IMR-90 (cell line): ENCODE data around the gene SYNE3. TPM values are rescaled to one million over a fixed set of nuclear protein-coding genes. Genes with fewer than 3 reads are reported as not detected.

ENCODE experiments used
- ATAC-seq: fragments of 200-7000 bp; cut with Tn5 transposase; 2 replicates; pipeline ENCODE4 v1.9.1; 2020; ENCODE audit warnings: low read depth, mild to moderate bottlenecking, moderate library complexity
- BruUV-seq: library from RNA; stranded (reverse); fragments of 400-500 nt; replicated peaks from 2 replicates; lab custom pipeline; 2021; lab: Mats Ljungman, UMichigan
- CTCF ChIA-PET: fragments of 300-600 bp; formaldehyde crosslinking; extraction: SDS; loops from one replicate; lab custom pipeline; 2021; ENCODE audit warnings: antibody characterized with exemption; lab: Yijun Ruan, JAX
- POLR2A ChIA-PET: fragments of 300-600 bp; sonication (Branson Sonifier 250); formaldehyde crosslinking; loops from one replicate; lab custom pipeline; 2022; ENCODE audit warnings: antibody characterized with exemption; ENCODE audit not compliant: unreplicated experiment; lab: Charles Lee
- DNase-seq: peaks from one replicate; pipeline ENCODE4 v3.0.0; 2013
- H2AFZ ChIP-seq: replicated peaks from 2 replicates; pipeline ENCODE3; 2013; ENCODE audit warnings: low read length, mild to moderate bottlenecking; ENCODE audit not compliant: poor library complexity
- H2AK5ac ChIP-seq: 2 replicates; pipeline ENCODE4 v1.6.1; 2013; ENCODE audit warnings: low read depth, low read length, inconsistent platforms
- H2AK9ac ChIP-seq: replicated peaks from 2 replicates; pipeline ENCODE3; 2013; ENCODE audit warnings: mild to moderate bottlenecking, low read depth, low read length, moderate library complexity; ENCODE audit not compliant: poor library complexity
- H2BK120ac ChIP-seq: 2 replicates; pipeline ENCODE4 v1.6.1; 2013; ENCODE audit warnings: low read depth, low read length, inconsistent platforms
- H2BK15ac ChIP-seq: 3 replicates; pipeline ENCODE4 v1.6.1; 2013; ENCODE audit warnings: low read depth, low read length, inconsistent platforms
- H2BK20ac ChIP-seq: 2 replicates; pipeline ENCODE4 v1.6.1; 2013; ENCODE audit warnings: low read depth, mild to moderate bottlenecking, inconsistent platforms, low read length, moderate library complexity
- H2BK5ac ChIP-seq: 2 replicates; pipeline ENCODE4 v1.6.1; 2013; ENCODE audit warnings: mild to moderate bottlenecking, low read depth, low read length, inconsistent platforms; ENCODE audit not compliant: poor library complexity, severe bottlenecking
- H3K14ac ChIP-seq: replicated peaks from 2 replicates; pipeline ENCODE4 v1.6.1; 2013; ENCODE audit warnings: low read depth, low read length, inconsistent platforms
- H3K18ac ChIP-seq: 2 replicates; pipeline ENCODE4 v1.6.1; 2013; ENCODE audit warnings: low read depth, low read length, control low read depth
- H3K23ac ChIP-seq: 2 replicates; pipeline ENCODE4 v1.6.1; 2013; ENCODE audit warnings: low read depth, low read length, inconsistent platforms
- H3K27ac ChIP-seq: 2 replicates; pipeline ENCODE4 v1.5.1; 2013; ENCODE audit warnings: mild to moderate bottlenecking, control low read depth, low read length; ENCODE audit not compliant: insufficient read depth
- H3K27me3 ChIP-seq: 2 replicates; pipeline ENCODE4 v1.6.1; 2013; ENCODE audit warnings: low read length; ENCODE audit not compliant: control insufficient read depth, insufficient read depth
- H3K36me3 ChIP-seq: 2 replicates; pipeline ENCODE4 v1.6.1; 2013; ENCODE audit warnings: low read length, mixed read lengths; ENCODE audit not compliant: control insufficient read depth, insufficient read depth
- H3K4ac ChIP-seq: 2 replicates; pipeline ENCODE4 v1.6.1; 2013; ENCODE audit warnings: low read depth, low read length, inconsistent platforms
- H3K4me1 ChIP-seq: 2 replicates; pipeline ENCODE4 v1.6.1; 2013; ENCODE audit warnings: low read length, mixed read lengths; ENCODE audit not compliant: control insufficient read depth, insufficient read depth
- H3K4me2 ChIP-seq: 2 replicates; pipeline ENCODE4 v1.6.1; 2013; ENCODE audit warnings: low read depth, mild to moderate bottlenecking, control low read depth, low read length, moderate library complexity
- H3K4me3 ChIP-seq: 2 replicates; pipeline ENCODE4 v1.5.1; 2013; ENCODE audit warnings: low read depth, mild to moderate bottlenecking, control low read depth, low read length, moderate library complexity; ENCODE audit not compliant: insufficient read depth
- H3K56ac ChIP-seq: 2 replicates; pipeline ENCODE4 v1.6.1; 2013; ENCODE audit warnings: low read length, inconsistent platforms; ENCODE audit not compliant: insufficient read depth; ENCODE audit errors: extremely low read depth
- H3K79me1 ChIP-seq, 2 experiments: 2 replicates each; pipeline ENCODE4 v1.6.1; 2013; ENCODE audit warnings: low read length in 2 of 2, inconsistent platforms in 1 of 2, low read depth in 1 of 2
- H3K9ac ChIP-seq: 2 replicates; pipeline ENCODE4 v1.6.1; 2013; ENCODE audit warnings: low read depth, low read length, control low read depth
- H3K9me1 ChIP-seq: 2 replicates; pipeline ENCODE4 v1.6.1; 2013; ENCODE audit warnings: low read length, inconsistent platforms; ENCODE audit not compliant: insufficient read depth
- H3K9me3 ChIP-seq: 2 replicates; pipeline ENCODE4 v1.6.1; 2013; ENCODE audit warnings: low read length; ENCODE audit not compliant: control insufficient read depth, insufficient read depth
- H4K20me1 ChIP-seq: 2 replicates; pipeline ENCODE4 v1.6.1; 2013; ENCODE audit warnings: low read length, inconsistent platforms; ENCODE audit not compliant: insufficient read depth
- H4K5ac ChIP-seq: 2 replicates; pipeline ENCODE4 v1.6.1; 2013; ENCODE audit warnings: mild to moderate bottlenecking, low read depth, low read length, control low read depth
- H4K8ac ChIP-seq, 2 experiments: 2 replicates each; pipeline ENCODE4 v1.6.1; 2013; ENCODE audit warnings: low read depth in 2 of 2, low read length in 2 of 2, control low read depth in 1 of 2, inconsistent platforms in 1 of 2
- H4K91ac ChIP-seq: 2 replicates; pipeline ENCODE4 v1.6.1; 2013; ENCODE audit warnings: low read depth, low read length, inconsistent platforms; ENCODE audit not compliant: insufficient read depth
- CEBPB ChIP-seq: IDR thresholded peaks from 2 replicates; pipeline ENCODE4 v1.6.1; 2012; ENCODE audit warnings: low read depth, low read length, improper control_type of control experiment
- MXI1 ChIP-seq: IDR thresholded peaks from 2 replicates; pipeline ENCODE4 v1.6.1; 2012; ENCODE audit warnings: low read depth, mild to moderate bottlenecking, low read length, moderate library complexity, borderline replicate concordance
- POLR2A ChIP-seq: IDR thresholded peaks from 2 replicates; pipeline ENCODE4 v1.6.1; 2012; ENCODE audit warnings: mild to moderate bottlenecking, low read depth, low read length
- USF2 ChIP-seq: fragments of 150-350 bp; IDR thresholded peaks from 2 replicates; pipeline ENCODE4 v1.6.1; 2017; ENCODE audit warnings: mild to moderate bottlenecking, antibody characterized with exemption, low read length, low read depth
- WGBS, 2 experiments: methylation state at CpG; one replicate each; pipeline versions ENCODE4 v1.1.5 to v1.1.7; 2013; ENCODE audit warnings: missing lambda C conversion rate in 2 of 2; ENCODE audit not compliant: insufficient read length in 1 of 2; ENCODE audit errors: extremely low coverage in 2 of 2; 5-methylcytosine and 5-hydroxymethylcytosine counted together
- dilution Hi-C: fragments of 300-500 bp; cut with HindIII; formaldehyde crosslinking; loops from one replicate; pipeline ENCODE4 v1.14.3; 2018; ENCODE audit warnings: low sequenced_read_pairs; ENCODE audit not compliant: unreplicated experiment
- in situ Hi-C: fragments of 300-500 bp; cut with MboI; formaldehyde crosslinking; loops from 3 replicates; pipeline ENCODE4 v1.14.3; 2019; ENCODE audit warnings: low sequenced_read_pairs, inconsistent platforms, mixed read lengths
- intact Hi-C: fragments of 100-400 bp; cut with micrococcal nuclease; formaldehyde crosslinking; loops from 2 replicates; pipeline ENCODE4 v1.10.0; 2022
- polyA plus RNA-seq, 3 experiments: library from polyadenylated mRNA; depleted of rRNA; stranded (reverse); fragments of >200 nt; gene quantifications; 2 replicates each; pipeline ENCODE4 v1.2.3, GENCODE V29; 2012; ENCODE audit warnings: low replicate concordance in 1 of 3
- total RNA-seq: library from RNA; depleted of rRNA; stranded (reverse); fragments of >200 nt; gene quantifications from 2 replicates; pipeline ENCODE4 v1.2.3, GENCODE V29; 2012
- TF ChIP-seq, protein P1 (sequence below): fragments of 150-350 bp; IDR thresholded peaks from 2 replicates; pipeline ENCODE4 v1.6.1; 2016; ENCODE audit warnings: low read depth, mild to moderate bottlenecking, low read length, moderate library complexity, borderline replicate concordance

SYNE3 gene
- total and polyA plus RNA-seq, 2 of the 4 experiments (the other 2 are of a cell fraction), result 2.9 to 5.0 TPM

GRCh38 chr14:95508377-95508776, 8.1 kb downstream of the SYNE3 start:
- Histone ChIP-seq H2BK120ac (peak overlapping the region; percentile 56; the same call in 1 of the 2 replicates), H3K23ac (peak overlapping the region; percentile 47; the same call in 1 of the 2 replicates), H3K79me1 (peaks cover 15 to 78% of the 10 kb centered on the region in 2 experiments), H2AK9ac (peak overlapping the region; percentile 52), H2BK20ac (peak overlapping the region; percentile 71), H2AFZ (no peak overlapping the region), H3K27me3 (no peaks in the 10 kb centered on the region), H3K9ac (no peak overlapping the region), H3K56ac (no peak overlapping the region), H3K18ac (no peak overlapping the region), H4K5ac (no peak overlapping the region), H3K9me3 (no peaks in the 10 kb centered on the region), H4K20me1 (no peaks in the 10 kb centered on the region; the same call in 1 of the 2 replicates), H2BK5ac (peak overlapping the region; percentile 7), H2BK15ac (peak overlapping the region; percentile 54; the same call in 1 of the 3 replicates), H4K91ac (peak overlapping the region; percentile 42; the same call in 1 of the 2 replicates), H3K9me1 (peaks cover 43% of the 10 kb centered on the region), H3K27ac (no peak overlapping the region), H3K4me2 (no peak overlapping the region), H2AK5ac (peak overlapping the region; percentile 73; the same call in 1 of the 2 replicates), H4K8ac (no peak overlapping the region), H3K4me3 (no peak overlapping the region), H3K14ac (no peak overlapping the region), H3K36me3 (no peaks in the 10 kb centered on the region), H3K4me1 (peaks cover 24% of the 10 kb centered on the region), H3K4ac (peak overlapping the region; percentile 59)
- TF ChIP-seq MXI1 (no peak), USF2 (no peak), POLR2A (no peak), CEBPB (no peak)
- TF ChIP-seq, protein P1, sequence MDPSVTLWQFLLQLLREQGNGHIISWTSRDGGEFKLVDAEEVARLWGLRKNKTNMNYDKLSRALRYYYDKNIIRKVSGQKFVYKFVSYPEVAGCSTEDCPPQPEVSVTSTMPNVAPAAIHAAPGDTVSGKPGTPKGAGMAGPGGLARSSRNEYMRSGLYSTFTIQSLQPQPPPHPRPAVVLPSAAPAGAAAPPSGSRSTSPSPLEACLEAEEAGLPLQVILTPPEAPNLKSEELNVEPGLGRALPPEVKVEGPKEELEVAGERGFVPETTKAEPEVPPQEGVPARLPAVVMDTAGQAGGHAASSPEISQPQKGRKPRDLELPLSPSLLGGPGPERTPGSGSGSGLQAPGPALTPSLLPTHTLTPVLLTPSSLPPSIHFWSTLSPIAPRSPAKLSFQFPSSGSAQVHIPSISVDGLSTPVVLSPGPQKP, result no peak
- ChIA-PET POLR2A (no interaction called here), CTCF (no interaction called here)
- no CpG with 5 or more reads among the region's 6 CpGs for WGBS, 2 experiments
- ATAC-seq, result no peak
- no peak for DNase-seq
- dilution Hi-C loops, result no loop called here
- no TSS peak for BruUV-seq
- intact Hi-C loops, result loop anchor here (1.0 kb wide), 1 partner anchor 11 kb away; no protein-coding TSS in a partner anchor
- in situ Hi-C loops, result loop anchor here (25.0 kb wide), 1 partner anchor 371 kb away; no protein-coding TSS in a partner anchor
